Keratinocyte (primary cell): ENCODE measurements around the gene NFATC4. TPM values are rescaled to one million over a fixed set of nuclear protein-coding genes. Genes with fewer than 3 reads are reported as not detected.

ENCODE experiments used
- DNase-seq: peaks from one replicate; pipeline ENCODE4 v3.0.0-alpha.2; 2011; ENCODE audit warnings: low read depth, missing footprints, low spot score
- FAIRE-seq: peaks from 2 replicates; lab custom pipeline; 2011; peaks lifted over from hg19 to GRCh38; lab: Jason Lieb, UNC
- H2AFZ ChIP-seq: 2 replicates; pipeline ENCODE4 v1.6.0; 2012; ENCODE audit warnings: low read length, control low read depth, inconsistent platforms; ENCODE audit not compliant: control insufficient read depth
- H3K27ac ChIP-seq: 2 replicates; pipeline ENCODE4 v1.5.1; 2011; ENCODE audit warnings: low read length; ENCODE audit not compliant: control insufficient read depth, insufficient read depth
- H3K27me3 ChIP-seq: 3 replicates; pipeline ENCODE4 v1.6.0; 2011; ENCODE audit warnings: low read length; ENCODE audit not compliant: control insufficient read depth, insufficient read depth; ENCODE audit errors: extremely low read depth
- H3K36me3 ChIP-seq, 2 experiments: 2 replicates in 1 of 2; 3 replicates in 1 of 2; pipeline ENCODE4 v1.5.1; 2011; ENCODE audit warnings: low read length in 2 of 2, mild to moderate bottlenecking in 1 of 2; ENCODE audit not compliant: control insufficient read depth in 2 of 2, insufficient read depth in 2 of 2; ENCODE audit errors: extremely low read depth in 1 of 2
- H3K4me1 ChIP-seq: 3 replicates; pipeline ENCODE4 v1.5.1; 2011; ENCODE audit warnings: low read length; ENCODE audit not compliant: control insufficient read depth, insufficient read depth; ENCODE audit errors: extremely low read depth
- H3K4me2 ChIP-seq: 3 replicates; pipeline ENCODE4 v1.6.0; 2011; ENCODE audit warnings: low read depth, low read length; ENCODE audit not compliant: control insufficient read depth, insufficient read depth; ENCODE audit errors: extremely low read depth
- H3K4me3 ChIP-seq, 3 experiments: fragments of 200-600 bp in 1 of 3; sonication (generic) in 1 of 3; 2 replicates in 2 of 3; 3 replicates in 1 of 3; pipeline ENCODE4 v1.5.1; 2011 to 2016; ENCODE audit warnings: low read length in 3 of 3, mild to moderate bottlenecking in 3 of 3, control low read depth in 2 of 3, inconsistent platforms in 1 of 3, low read depth in 1 of 3, mixed read lengths in 1 of 3, mixed run types in 1 of 3, moderate library complexity in 1 of 3; ENCODE audit not compliant: control insufficient read depth in 2 of 3, insufficient read depth in 2 of 3; ENCODE audit errors: extremely low read depth in 1 of 3
- H3K79me2 ChIP-seq: 2 replicates; pipeline ENCODE4 v1.6.0; 2012; ENCODE audit warnings: low read length; ENCODE audit not compliant: control insufficient read depth, insufficient read depth
- H3K9ac ChIP-seq: 3 replicates; pipeline ENCODE4 v1.6.0; 2011; ENCODE audit warnings: low read length; ENCODE audit not compliant: control insufficient read depth, insufficient read depth; ENCODE audit errors: extremely low read depth
- H3K9me1 ChIP-seq: 3 replicates; pipeline ENCODE4 v1.6.0; 2011; ENCODE audit warnings: low read length; ENCODE audit not compliant: control insufficient read depth, insufficient read depth; ENCODE audit errors: extremely low read depth
- H3K9me3 ChIP-seq: 2 replicates; pipeline ENCODE4 v1.5.1; 2012; ENCODE audit warnings: low read depth, low read length; ENCODE audit not compliant: control insufficient read depth
- H4K20me1 ChIP-seq: 3 replicates; pipeline ENCODE4 v1.6.0; 2011; ENCODE audit warnings: low read length; ENCODE audit not compliant: control insufficient read depth, insufficient read depth; ENCODE audit errors: extremely low read depth
- EZH2 ChIP-seq: IDR thresholded peaks from one replicate; pipeline ENCODE4 v1.6.1; 2012; ENCODE audit warnings: inconsistent platforms, mild to moderate bottlenecking, low read length, moderate library complexity
- dilution Hi-C: fragments of 300-500 bp; cut with MboI; formaldehyde crosslinking; loops from one replicate; pipeline ENCODE4 v1.7.0; 2020; ENCODE audit warnings: low sequenced_read_pairs; ENCODE audit not compliant: extremely low pct_ligation_motif_present
- polyA plus RNA-seq, 5 experiments: library from polyadenylated mRNA; depleted of rRNA in 3 of 5; stranded (reverse) in 3 of 5; stranded (forward) in 1 of 5; unstranded in 1 of 5; fragments of >200 nt; gene quantifications; 1 replicate in 1 of 5; 2 replicates in 3 of 5; 3 replicates in 1 of 5; pipeline versions ENCODE4 v1.2.1 to v1.2.3, GENCODE V29; 2011 to 2012; ENCODE audit warnings: missing spikeins in 2 of 5, low read depth in 1 of 5, low replicate concordance in 1 of 5
- TF ChIP-seq, protein P1 (sequence below), 3 experiments: IDR thresholded peaks in 1 of 3; conservative IDR thresholded peaks in 1 of 3; optimal IDR thresholded peaks in 1 of 3; 2 replicates in 2 of 3; 3 replicates in 1 of 3; pipeline versions ENCODE3 to v1.5.1; 2011; ENCODE audit warnings: low read length in 3 of 3, mild to moderate bottlenecking in 3 of 3, moderate library complexity in 2 of 3, control low read depth in 1 of 3, inconsistent platforms in 1 of 3; ENCODE audit not compliant: insufficient read depth in 2 of 3; ENCODE audit errors: extremely low read depth in 1 of 3

NFATC4 gene
- polyA plus RNA-seq, 1 donor (not counting 4 experiments of a cell fraction or from before 2014, with no cell fraction given), result 0.92 TPM

DNA sequence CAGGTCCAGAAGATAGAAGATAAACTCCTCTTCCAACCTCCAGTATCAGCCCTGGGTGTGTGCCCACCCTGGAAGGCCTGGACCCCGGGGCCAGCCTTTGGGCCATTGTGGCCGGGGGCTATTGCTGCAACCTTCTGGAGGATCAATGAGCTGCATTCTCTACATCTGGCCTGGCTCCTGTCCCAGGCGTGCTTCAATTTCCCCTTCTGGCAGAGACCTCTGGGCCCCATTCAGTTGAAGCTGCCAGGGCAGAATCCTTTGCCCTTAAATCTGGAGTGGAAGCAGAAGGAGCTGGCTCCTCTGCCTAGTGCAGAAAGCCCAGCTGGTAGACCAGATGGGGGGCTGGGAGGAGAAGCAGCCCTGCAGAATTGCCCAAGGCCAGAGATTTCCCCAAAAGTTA is 40.8 kb downstream of the NFATC4 start:
- TF ChIP-seq, protein P1, sequence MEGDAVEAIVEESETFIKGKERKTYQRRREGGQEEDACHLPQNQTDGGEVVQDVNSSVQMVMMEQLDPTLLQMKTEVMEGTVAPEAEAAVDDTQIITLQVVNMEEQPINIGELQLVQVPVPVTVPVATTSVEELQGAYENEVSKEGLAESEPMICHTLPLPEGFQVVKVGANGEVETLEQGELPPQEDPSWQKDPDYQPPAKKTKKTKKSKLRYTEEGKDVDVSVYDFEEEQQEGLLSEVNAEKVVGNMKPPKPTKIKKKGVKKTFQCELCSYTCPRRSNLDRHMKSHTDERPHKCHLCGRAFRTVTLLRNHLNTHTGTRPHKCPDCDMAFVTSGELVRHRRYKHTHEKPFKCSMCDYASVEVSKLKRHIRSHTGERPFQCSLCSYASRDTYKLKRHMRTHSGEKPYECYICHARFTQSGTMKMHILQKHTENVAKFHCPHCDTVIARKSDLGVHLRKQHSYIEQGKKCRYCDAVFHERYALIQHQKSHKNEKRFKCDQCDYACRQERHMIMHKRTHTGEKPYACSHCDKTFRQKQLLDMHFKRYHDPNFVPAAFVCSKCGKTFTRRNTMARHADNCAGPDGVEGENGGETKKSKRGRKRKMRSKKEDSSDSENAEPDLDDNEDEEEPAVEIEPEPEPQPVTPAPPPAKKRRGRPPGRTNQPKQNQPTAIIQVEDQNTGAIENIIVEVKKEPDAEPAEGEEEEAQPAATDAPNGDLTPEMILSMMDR (optimal IDR thresholded peaks at IDR 0.05 in 1 of 3, IDR thresholded peaks at IDR 0.05 in 1 of 3, conservative IDR thresholded peaks at IDR 0.05 in 1 of 3; ENCODE audit: extremely low read depth in 1 of 3, insufficient read depth in 2 of 3, low read length in 3 of 3), result no peak
- no peak for TF ChIP-seq EZH2
- no peak overlapping the region for H2AFZ ChIP-seq
- H3K27ac ChIP-seq, result no peak overlapping the region
- H3K9ac ChIP-seq, result no peak overlapping the region
- dilution Hi-C loops, result no loop called here
- H3K4me1 ChIP-seq, result no peaks in the 10 kb centered on the region
- no peaks in the 10 kb centered on the region for H3K9me3 ChIP-seq
- H3K79me2 ChIP-seq, result no peaks in the 10 kb centered on the region
- H4K20me1 ChIP-seq, result no peaks in the 10 kb centered on the region
- peaks cover 2% of the 10 kb centered on the region for H3K9me1 ChIP-seq
- no peak for FAIRE-seq
- DNase-seq, result no peak
- H3K36me3 ChIP-seq, result no peaks in the 10 kb centered on the region
- H3K4me3 ChIP-seq, result no peak overlapping the region
- no peak overlapping the region for H3K4me2 ChIP-seq
- H3K27me3 ChIP-seq, result no peaks in the 10 kb centered on the region

DNA sequence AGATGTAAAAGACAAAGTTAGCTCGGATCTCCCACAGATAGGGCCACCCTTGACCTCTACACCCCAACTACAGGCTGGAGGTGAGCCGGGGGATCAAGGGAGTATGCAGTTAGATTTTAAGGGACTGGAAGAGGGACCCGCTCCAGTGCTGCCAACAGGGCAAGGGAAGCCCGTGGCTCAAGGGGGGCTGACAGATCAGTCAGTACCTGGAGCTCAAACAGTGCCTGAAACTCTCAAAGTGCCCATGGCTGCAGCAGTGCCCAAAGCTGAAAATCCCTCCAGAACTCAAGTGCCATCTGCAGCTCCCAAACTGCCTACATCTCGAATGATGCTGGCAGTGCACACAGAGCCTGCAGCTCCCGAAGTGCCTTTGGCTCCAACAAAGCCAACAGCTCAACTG is 41.2 kb downstream of the NFATC4 start:
- dilution Hi-C loops, result no loop called here
- Histone ChIP-seq H2AFZ (no peak overlapping the region), H3K9me1 (peaks cover 2% of the 10 kb centered on the region), H3K4me3 (no peak overlapping the region), H3K79me2 (no peaks in the 10 kb centered on the region), H3K9me3 (no peaks in the 10 kb centered on the region), H3K36me3 (no peaks in the 10 kb centered on the region), H4K20me1 (no peaks in the 10 kb centered on the region), H3K27me3 (no peaks in the 10 kb centered on the region), H3K9ac (no peak overlapping the region), H3K27ac (no peak overlapping the region), H3K4me2 (no peak overlapping the region), H3K4me1 (no peaks in the 10 kb centered on the region)
- no peak for TF ChIP-seq EZH2
- no peak for DNase-seq
- no peak for FAIRE-seq

DNA sequence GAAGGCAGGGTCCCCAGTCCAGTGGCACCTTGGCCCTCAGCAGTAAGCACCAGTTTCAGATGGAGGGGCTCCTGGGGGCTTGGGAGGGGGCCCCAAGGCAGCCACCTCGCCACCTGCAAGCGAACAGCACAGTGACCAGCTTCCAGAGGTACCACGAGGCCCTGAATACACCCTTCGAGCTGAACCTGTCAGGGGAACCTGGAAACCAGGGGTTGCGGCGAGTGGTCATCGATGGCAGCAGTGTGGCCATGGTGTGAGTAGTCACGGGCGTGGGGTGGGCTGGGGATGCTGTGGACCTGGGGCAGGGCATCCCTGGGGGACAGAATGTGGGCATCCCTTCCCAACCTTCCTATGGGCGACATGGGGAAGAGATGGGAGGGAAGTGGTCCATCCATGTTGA is 42.0 kb downstream of the NFATC4 start:
- no peak overlapping the region for H3K4me3 ChIP-seq
- no peaks in the 10 kb centered on the region for H3K36me3 ChIP-seq
- H4K20me1 ChIP-seq, result no peaks in the 10 kb centered on the region
- H3K4me1 ChIP-seq, result no peaks in the 10 kb centered on the region
- H3K27me3 ChIP-seq, result no peaks in the 10 kb centered on the region
- no peak overlapping the region for H2AFZ ChIP-seq
- H3K9me1 ChIP-seq, result peaks cover 2% of the 10 kb centered on the region
- no peak for DNase-seq
- H3K4me2 ChIP-seq, result no peak overlapping the region
- TF ChIP-seq, protein P1 (optimal IDR thresholded peaks at IDR 0.05 in 1 of 3, IDR thresholded peaks at IDR 0.05 in 1 of 3, conservative IDR thresholded peaks at IDR 0.05 in 1 of 3; ENCODE audit: extremely low read depth in 1 of 3, insufficient read depth in 2 of 3, low read length in 3 of 3), result no peak
- no peak for TF ChIP-seq EZH2
- no peaks in the 10 kb centered on the region for H3K9me3 ChIP-seq
- dilution Hi-C loops, result no loop called here
- no peak overlapping the region for H3K27ac ChIP-seq
- no peaks in the 10 kb centered on the region for H3K79me2 ChIP-seq
- no peak for FAIRE-seq
- H3K9ac ChIP-seq, result no peak overlapping the region
